Measurements from ENCODE around the gene FARP1. TPM values are rescaled to one million over a fixed set of nuclear protein-coding genes. Genes with fewer than 3 reads are reported as not detected.

Gene FARP1
- total RNA-seq, 1 experiment from 2014 or later, result 96.6 TPM

DNA sequence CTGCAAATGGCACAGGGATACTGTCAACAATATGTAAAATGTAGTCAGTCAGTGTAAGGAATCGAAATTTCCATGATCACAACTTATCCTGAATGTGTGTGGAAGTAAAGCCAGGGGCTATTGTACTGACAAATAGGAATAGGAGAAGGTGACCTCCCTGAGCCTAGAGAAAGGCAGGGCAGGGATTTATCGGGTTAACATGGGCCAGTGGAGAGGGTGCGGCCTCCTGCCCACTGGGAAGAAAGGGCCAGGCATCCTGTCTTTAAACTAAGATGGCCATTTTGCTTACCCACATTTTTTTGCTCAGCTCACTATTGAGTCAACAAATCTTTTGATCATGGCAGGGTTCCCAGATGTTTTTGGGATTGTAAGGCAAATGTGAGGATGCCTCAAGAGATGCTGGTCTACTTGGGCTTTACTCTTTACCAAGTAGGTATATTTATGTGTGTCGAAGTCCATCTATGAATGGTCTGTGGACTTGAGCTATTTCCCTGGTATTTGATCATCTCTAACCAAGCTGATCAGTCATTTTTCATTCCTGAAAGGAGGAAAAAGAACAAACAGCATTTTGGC, 150.8 kb downstream of the FARP1 start:
- H3K9me3 Mint-ChIP-seq, result peaks cover 9% of the 10 kb centered on the region
- DNase-seq (ENCODE audit: low spot score) (no peak), ATAC-seq (no peak)
- ChIA-PET POLR2A (no interaction called here), CTCF (no interaction called here)
- no peak overlapping the region for H3K4me3 Mint-ChIP-seq
- TF ChIP-seq NR3C1 (CRISPR knock-in tag; conservative IDR thresholded peaks at IDR 0.05; ENCODE audit: low read depth) (no peak), PRDM15 (CRISPR knock-in tag; IDR thresholded peaks at IDR 0.05) (no peak), ZNF121 (CRISPR knock-in tag; IDR thresholded peaks at IDR 0.05) (no peak), ZNF396 (CRISPR knock-in tag; IDR thresholded peaks at IDR 0.05; ENCODE audit: borderline replicate concordance) (no peak), ETV6 (CRISPR knock-in tag; IDR thresholded peaks at IDR 0.05) (no peak), SOX15 (CRISPR knock-in tag; IDR thresholded peaks at IDR 0.05) (no peak), TCF7 (CRISPR knock-in tag; IDR thresholded peaks at IDR 0.05; ENCODE audit: low read depth) (no peak), TEAD1 (CRISPR knock-in tag; IDR thresholded peaks at IDR 0.05) (no peak), ZNF232 (CRISPR knock-in tag; IDR thresholded peaks at IDR 0.05) (no peak), NFE2L1 (CRISPR knock-in tag; IDR thresholded peaks at IDR 0.05) (no peak)
- TF ChIP-seq, protein P1, sequence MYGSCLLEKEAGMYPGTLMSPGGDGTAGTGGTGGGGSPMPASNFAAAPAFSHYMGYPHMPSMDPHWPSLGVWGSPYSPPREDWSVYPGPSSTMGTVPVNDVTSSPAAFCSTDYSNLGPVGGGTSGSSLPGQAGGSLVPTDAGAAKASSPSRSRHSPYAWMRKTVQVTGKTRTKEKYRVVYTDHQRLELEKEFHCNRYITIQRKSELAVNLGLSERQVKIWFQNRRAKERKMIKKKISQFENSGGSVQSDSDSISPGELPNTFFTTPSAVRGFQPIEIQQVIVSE (CRISPR knock-in tag; IDR thresholded peaks at IDR 0.05; ENCODE audit: borderline replicate concordance), result no peak
- TF ChIP-seq, protein P2, sequence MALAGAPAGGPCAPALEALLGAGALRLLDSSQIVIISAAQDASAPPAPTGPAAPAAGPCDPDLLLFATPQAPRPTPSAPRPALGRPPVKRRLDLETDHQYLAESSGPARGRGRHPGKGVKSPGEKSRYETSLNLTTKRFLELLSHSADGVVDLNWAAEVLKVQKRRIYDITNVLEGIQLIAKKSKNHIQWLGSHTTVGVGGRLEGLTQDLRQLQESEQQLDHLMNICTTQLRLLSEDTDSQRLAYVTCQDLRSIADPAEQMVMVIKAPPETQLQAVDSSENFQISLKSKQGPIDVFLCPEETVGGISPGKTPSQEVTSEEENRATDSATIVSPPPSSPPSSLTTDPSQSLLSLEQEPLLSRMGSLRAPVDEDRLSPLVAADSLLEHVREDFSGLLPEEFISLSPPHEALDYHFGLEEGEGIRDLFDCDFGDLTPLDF (CRISPR knock-in tag; IDR thresholded peaks at IDR 0.05), result no peak
- TF ChIP-seq, protein P3, sequence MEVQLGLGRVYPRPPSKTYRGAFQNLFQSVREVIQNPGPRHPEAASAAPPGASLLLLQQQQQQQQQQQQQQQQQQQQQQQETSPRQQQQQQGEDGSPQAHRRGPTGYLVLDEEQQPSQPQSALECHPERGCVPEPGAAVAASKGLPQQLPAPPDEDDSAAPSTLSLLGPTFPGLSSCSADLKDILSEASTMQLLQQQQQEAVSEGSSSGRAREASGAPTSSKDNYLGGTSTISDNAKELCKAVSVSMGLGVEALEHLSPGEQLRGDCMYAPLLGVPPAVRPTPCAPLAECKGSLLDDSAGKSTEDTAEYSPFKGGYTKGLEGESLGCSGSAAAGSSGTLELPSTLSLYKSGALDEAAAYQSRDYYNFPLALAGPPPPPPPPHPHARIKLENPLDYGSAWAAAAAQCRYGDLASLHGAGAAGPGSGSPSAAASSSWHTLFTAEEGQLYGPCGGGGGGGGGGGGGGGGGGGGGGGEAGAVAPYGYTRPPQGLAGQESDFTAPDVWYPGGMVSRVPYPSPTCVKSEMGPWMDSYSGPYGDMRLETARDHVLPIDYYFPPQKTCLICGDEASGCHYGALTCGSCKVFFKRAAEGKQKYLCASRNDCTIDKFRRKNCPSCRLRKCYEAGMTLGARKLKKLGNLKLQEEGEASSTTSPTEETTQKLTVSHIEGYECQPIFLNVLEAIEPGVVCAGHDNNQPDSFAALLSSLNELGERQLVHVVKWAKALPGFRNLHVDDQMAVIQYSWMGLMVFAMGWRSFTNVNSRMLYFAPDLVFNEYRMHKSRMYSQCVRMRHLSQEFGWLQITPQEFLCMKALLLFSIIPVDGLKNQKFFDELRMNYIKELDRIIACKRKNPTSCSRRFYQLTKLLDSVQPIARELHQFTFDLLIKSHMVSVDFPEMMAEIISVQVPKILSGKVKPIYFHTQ (CRISPR knock-in tag; IDR thresholded peaks at IDR 0.05), result no peak
- TF ChIP-seq, protein P4, sequence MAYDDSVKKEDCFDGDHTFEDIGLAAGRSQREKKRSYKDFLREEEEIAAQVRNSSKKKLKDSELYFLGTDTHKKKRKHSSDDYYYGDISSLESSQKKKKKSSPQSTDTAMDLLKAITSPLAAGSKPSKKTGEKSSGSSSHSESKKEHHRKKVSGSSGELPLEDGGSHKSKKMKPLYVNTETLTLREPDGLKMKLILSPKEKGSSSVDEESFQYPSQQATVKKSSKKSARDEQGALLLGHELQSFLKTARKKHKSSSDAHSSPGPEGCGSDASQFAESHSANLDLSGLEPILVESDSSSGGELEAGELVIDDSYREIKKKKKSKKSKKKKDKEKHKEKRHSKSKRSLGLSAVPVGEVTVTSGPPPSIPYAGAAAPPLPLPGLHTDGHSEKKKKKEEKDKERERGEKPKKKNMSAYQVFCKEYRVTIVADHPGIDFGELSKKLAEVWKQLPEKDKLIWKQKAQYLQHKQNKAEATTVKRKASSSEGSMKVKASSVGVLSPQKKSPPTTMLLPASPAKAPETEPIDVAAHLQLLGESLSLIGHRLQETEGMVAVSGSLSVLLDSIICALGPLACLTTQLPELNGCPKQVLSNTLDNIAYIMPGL (CRISPR knock-in tag; IDR thresholded peaks at IDR 0.05), result no peak
- H3K27me3 Mint-ChIP-seq (ENCODE audit: low read depth), result no peaks in the 10 kb centered on the region
- no peak overlapping the region for H3K27ac Mint-ChIP-seq
- peaks cover 39% of the 10 kb centered on the region for H3K4me1 Mint-ChIP-seq
- H3K36me3 Mint-ChIP-seq, result no peaks in the 10 kb centered on the region

DNA sequence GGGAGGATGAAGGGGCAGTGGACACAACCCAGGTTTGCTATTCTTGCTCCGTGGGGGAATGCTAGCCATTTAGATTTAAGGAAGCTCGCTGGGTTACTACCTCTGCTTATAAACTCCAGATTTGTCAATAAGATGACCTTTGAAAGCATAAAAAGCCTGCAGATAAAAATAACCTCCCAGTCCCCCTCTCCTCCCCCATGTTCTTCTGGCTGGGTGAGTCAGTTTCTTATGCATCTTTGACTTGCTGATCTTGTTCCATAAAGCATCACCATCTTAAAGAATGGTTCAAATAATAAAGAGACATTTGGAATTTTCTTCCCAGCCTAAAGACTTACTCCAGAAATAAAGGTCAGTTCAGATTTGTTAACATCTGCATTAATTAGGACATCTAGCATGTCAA, 152.5 kb downstream of the FARP1 start:
- ChIA-PET POLR2A (no interaction called here), CTCF (interaction anchor here (2.0 kb wide), 1 partner anchor 55 kb away, joined by 11 read pairs; no protein-coding TSS in a partner anchor)
- Mint-ChIP-seq H3K9me3 (peaks cover 3% of the 10 kb centered on the region; the same call in 1 of the 2 replicates), H3K4me1 (peaks cover 41% of the 10 kb centered on the region), H3K4me3 (no peak overlapping the region), H3K27ac (no peak overlapping the region), H3K27me3 (ENCODE audit: low read depth) (no peaks in the 10 kb centered on the region), H3K36me3 (no peaks in the 10 kb centered on the region)
- ATAC-seq (no peak), DNase-seq (ENCODE audit: low spot score) (no peak)
- no peak for TF ChIP-seq GRHL2 (CRISPR knock-in tag; IDR thresholded peaks at IDR 0.05; ENCODE audit: insufficient replicate concordance, severe bottlenecking)
- TF ChIP-seq, protein P5, sequence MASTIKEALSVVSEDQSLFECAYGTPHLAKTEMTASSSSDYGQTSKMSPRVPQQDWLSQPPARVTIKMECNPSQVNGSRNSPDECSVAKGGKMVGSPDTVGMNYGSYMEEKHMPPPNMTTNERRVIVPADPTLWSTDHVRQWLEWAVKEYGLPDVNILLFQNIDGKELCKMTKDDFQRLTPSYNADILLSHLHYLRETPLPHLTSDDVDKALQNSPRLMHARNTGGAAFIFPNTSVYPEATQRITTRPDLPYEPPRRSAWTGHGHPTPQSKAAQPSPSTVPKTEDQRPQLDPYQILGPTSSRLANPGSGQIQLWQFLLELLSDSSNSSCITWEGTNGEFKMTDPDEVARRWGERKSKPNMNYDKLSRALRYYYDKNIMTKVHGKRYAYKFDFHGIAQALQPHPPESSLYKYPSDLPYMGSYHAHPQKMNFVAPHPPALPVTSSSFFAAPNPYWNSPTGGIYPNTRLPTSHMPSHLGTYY (CRISPR knock-in tag; IDR thresholded peaks at IDR 0.05), result no peak
- TF ChIP-seq, protein P1 (CRISPR knock-in tag; IDR thresholded peaks at IDR 0.05; ENCODE audit: borderline replicate concordance), result no peak
- TF ChIP-seq TEAD4 (CRISPR knock-in tag; IDR thresholded peaks at IDR 0.05), result no peak
- TF ChIP-seq, protein P6, sequence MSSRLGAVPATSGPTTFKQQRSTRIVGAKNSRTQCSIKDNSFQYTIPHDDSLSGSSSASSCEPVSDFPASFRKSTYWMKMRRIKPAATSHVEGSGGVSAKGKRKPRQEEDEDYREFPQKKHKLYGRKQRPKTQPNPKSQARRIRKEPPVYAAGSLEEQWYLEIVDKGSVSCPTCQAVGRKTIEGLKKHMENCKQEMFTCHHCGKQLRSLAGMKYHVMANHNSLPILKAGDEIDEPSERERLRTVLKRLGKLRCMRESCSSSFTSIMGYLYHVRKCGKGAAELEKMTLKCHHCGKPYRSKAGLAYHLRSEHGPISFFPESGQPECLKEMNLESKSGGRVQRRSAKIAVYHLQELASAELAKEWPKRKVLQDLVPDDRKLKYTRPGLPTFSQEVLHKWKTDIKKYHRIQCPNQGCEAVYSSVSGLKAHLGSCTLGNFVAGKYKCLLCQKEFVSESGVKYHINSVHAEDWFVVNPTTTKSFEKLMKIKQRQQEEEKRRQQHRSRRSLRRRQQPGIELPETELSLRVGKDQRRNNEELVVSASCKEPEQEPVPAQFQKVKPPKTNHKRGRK (CRISPR knock-in tag; IDR thresholded peaks at IDR 0.05; ENCODE audit: borderline replicate concordance), result no peak
- TF ChIP-seq PREB (CRISPR knock-in tag; IDR thresholded peaks at IDR 0.05; ENCODE audit: borderline replicate concordance), result no peak

All from WTC11 (cell line).